Prostate gland (tissue), 2 donors: ENCODE results near the gene APBA3.

Experiments used
- CTCF ChIP-seq, 4 experiments: fragments of 200-600 bp in 2 of 4; fragments of 450-650 bp in 2 of 4; sonication (generic) in 2 of 4; IDR thresholded peaks; 1 replicate in 3 of 4; 2 replicates in 1 of 4; pipeline ENCODE4 v1.5.1; 2016 to 2019; ENCODE audit warnings: antibody characterized with exemption in 4 of 4, mild to moderate bottlenecking in 2 of 4, moderate library complexity in 2 of 4
- POLR2A ChIP-seq: fragments of 450-650 bp; IDR thresholded peaks from one replicate; pipeline ENCODE4 v1.6.1; 2016; ENCODE audit warnings: antibody characterized with exemption, mild to moderate bottlenecking
- POLR2AphosphoS5 ChIP-seq: sonication (generic); formaldehyde crosslinking; IDR thresholded peaks from one replicate; pipeline ENCODE4 v1.6.1; 2017; ENCODE audit warnings: antibody characterized with exemption

- TF ChIP-seq CTCF (IDR thresholded peaks at IDR 0.05) (no peak), POLR2AphosphoS5 (no peak), POLR2A (no peak)
Observed at GRCh38 chr19:3807131-3807480, 45.6 kb upstream of the APBA3 start.
